ENCODE results near the gene ZNF79. TPM values are rescaled to one million over a fixed set of nuclear protein-coding genes. Genes with fewer than 3 reads are reported as not detected.

The ZNF79 gene
- polyA plus RNA-seq, 1 experiment, result 5.6 TPM

DNA sequence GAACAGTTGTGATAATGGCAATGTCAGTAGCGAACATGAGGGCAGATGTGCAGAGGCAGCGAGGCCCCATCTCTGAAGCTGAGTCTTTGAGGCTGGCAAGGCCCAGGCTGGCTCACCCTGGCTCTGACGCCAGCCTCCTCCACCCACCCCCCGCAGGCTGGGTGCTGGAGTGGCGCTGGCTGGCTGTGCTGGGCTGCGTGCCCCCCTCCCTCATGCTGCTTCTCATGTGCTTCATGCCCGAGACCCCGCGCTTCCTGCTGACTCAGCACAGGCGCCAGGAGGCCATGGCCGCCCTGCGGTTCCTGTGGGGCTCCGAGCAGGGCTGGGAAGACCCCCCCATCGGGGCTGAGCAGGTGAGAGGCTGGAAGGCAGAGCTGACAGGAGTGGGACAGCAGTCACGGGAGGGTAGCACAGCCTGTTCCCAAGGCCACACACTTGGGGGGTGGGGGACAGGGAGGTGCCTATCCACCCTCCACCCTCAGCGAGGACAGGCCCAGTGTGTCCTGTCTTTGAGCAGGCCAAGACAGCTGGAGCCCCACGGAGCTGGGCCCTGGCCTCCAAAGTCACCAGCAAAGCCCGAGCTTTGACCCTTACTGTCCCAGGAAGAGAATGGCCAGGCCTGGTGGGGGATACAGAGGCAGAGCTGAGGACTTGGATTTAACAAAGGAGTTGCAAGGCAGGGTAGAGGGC is 21.6 kb upstream of the ZNF79 start:
- no peak for TF ChIP-seq CTCF (IDR thresholded peaks at IDR 0.05; ENCODE audit: low read depth, low read length)
- DNase-seq (ENCODE audit: low read depth, low spot score), result no peak
- ChIA-PET POLR2A (no interaction called here), CTCF (interaction anchor here (0.6 kb wide), 1 partner anchor 22 kb away, joined by 4 read pairs; the partner anchor contains the start of gene ZNF79)
- Histone ChIP-seq H3K27ac (ENCODE audit: low read depth, low read length) (no peak overlapping the region), H3K9me3 (ENCODE audit: control insufficient read depth, insufficient read depth, low read length) (no peaks in the 10 kb centered on the region; the same call in 1 of the 2 replicates), H3K4me3 (ENCODE audit: low read depth, low read length) (no peak overlapping the region), H3K27me3 (ENCODE audit: control insufficient read depth, insufficient read depth, low read length) (no peaks in the 10 kb centered on the region)

DNA sequence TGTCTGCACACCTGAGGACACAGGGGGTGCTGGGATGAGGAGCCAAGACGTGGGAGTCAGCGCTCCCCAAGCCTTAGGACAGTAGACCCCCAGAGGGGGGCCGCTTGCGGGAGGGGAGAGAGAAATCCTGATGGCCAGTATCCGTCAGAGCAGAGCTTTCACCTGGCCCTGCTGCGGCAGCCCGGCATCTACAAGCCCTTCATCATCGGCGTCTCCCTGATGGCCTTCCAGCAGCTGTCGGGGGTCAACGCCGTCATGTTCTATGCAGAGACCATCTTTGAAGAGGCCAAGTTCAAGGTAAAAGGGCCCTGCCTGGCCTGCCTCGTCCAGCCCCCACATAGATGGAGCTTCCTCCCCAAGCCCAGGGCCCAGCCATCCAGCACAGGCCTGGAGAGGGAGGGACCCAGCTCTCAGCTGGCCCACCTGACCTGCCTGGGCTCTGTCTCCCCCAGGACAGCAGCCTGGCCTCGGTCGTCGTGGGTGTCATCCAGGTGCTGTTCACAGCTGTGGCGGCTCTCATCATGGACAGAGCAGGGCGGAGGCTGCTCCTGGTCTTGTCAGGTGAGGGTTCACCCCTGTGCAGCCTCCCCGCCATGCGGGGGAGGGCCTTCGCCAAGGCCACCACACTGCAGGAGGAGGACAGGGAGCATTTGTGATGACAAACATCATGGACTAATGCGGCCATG is 20.5 kb upstream of the ZNF79 start:
- POLR2A ChIA-PET, result interaction anchor here (0.6 kb wide), 1 partner anchor 497 kb away, joined by 4 read pairs; no protein-coding TSS in a partner anchor
- DNase-seq (ENCODE audit: low read depth, low spot score), result no peak
- H3K27me3 ChIP-seq (ENCODE audit: control insufficient read depth, insufficient read depth, low read length), result no peaks in the 10 kb centered on the region
- no peak overlapping the region for H3K27ac ChIP-seq (ENCODE audit: low read depth, low read length)
- no peak overlapping the region for H3K4me3 ChIP-seq (ENCODE audit: low read depth, low read length)
- no peaks in the 10 kb centered on the region; the same call in 1 of the 2 replicates for H3K9me3 ChIP-seq (ENCODE audit: control insufficient read depth, insufficient read depth, low read length)
- TF ChIP-seq CTCF (IDR thresholded peaks at IDR 0.05; ENCODE audit: low read depth, low read length), result no peak
- CTCF ChIA-PET, result interaction anchor here (0.5 kb wide), 1 partner anchor 508 kb away, joined by 4 read pairs; no protein-coding TSS in a partner anchor

- no peak for TF ChIP-seq CTCF (IDR thresholded peaks at IDR 0.05; ENCODE audit: low read depth, low read length)
- Histone ChIP-seq H3K27ac (ENCODE audit: low read depth, low read length) (no peak overlapping the region), H3K4me3 (ENCODE audit: low read depth, low read length) (no peak overlapping the region), H3K27me3 (ENCODE audit: control insufficient read depth, insufficient read depth, low read length) (no peaks in the 10 kb centered on the region), H3K9me3 (ENCODE audit: control insufficient read depth, insufficient read depth, low read length) (no peaks in the 10 kb centered on the region; the same call in 1 of the 2 replicates)
- ChIA-PET POLR2A (no interaction called here), CTCF (no interaction called here)
- no peak for DNase-seq (ENCODE audit: low read depth, low spot score)
Observed at GRCh38 chr9:127404631-127405030, 19.6 kb upstream of the ZNF79 start.

- no peak for DNase-seq (ENCODE audit: low read depth, low spot score)
- Histone ChIP-seq H3K4me3 (ENCODE audit: low read depth, low read length) (no peak overlapping the region), H3K27ac (ENCODE audit: low read depth, low read length) (no peak overlapping the region), H3K9me3 (ENCODE audit: control insufficient read depth, insufficient read depth, low read length) (no peaks in the 10 kb centered on the region; the same call in 1 of the 2 replicates), H3K27me3 (ENCODE audit: control insufficient read depth, insufficient read depth, low read length) (no peaks in the 10 kb centered on the region)
- ChIA-PET CTCF (no interaction called here), POLR2A (interaction anchor here (0.6 kb wide), 1 partner anchor 45 kb away, joined by 3 read pairs; no protein-coding TSS in a partner anchor)
- no peak for TF ChIP-seq CTCF (IDR thresholded peaks at IDR 0.05; ENCODE audit: low read depth, low read length)
Observed at GRCh38 chr9:127405344-127406125, 18.6 kb upstream of the ZNF79 start.

Data from AG04450 (cell line).